Fibroblast of skin of back (primary cell): Measurements from ENCODE around the gene UPK1A.
A peak's percentile ranks its signal among the peaks of the same experiment; 100 is the strongest.
"Not testable (repeated sequence)": the region's sequence is repeated elsewhere in the genome, so short reads cannot be mapped to it uniquely, and the experiment has no call there.

Experiments used
- DNase-seq: peaks from one replicate; pipeline ENCODE4 v3.0.0-alpha.2; 2013

Gene UPK1A

GRCh38 chr19:35718345-35719041, 52.2 kb downstream of the UPK1A start:
- DNase-seq, result peak; percentile 20

- no peak for DNase-seq
Measured at GRCh38 chr19:35719402-35720162, 53.3 kb downstream of the UPK1A start.

- DNase-seq, result no peak
Measured at GRCh38 chr19:35720163-35720524, 53.8 kb downstream of the UPK1A start.

- no peak for DNase-seq
Measured at GRCh38 chr19:35720648-35721047, 54.3 kb downstream of the UPK1A start.

GRCh38 chr19:35721374-35721773, 55.1 kb downstream of the UPK1A start:
- DNase-seq, result no peak

GRCh38 chr19:35722461-35722860, 56.1 kb downstream of the UPK1A start:
- no peak for DNase-seq

- no peak for DNase-seq
Measured at GRCh38 chr19:35722897-35723296, 56.6 kb downstream of the UPK1A start.

- DNase-seq, result no peak
Measured at GRCh38 chr19:35723671-35724070, 57.4 kb downstream of the UPK1A start.

- DNase-seq, result not testable (repeated sequence)
Measured at GRCh38 chr19:35724132-35724531, 57.8 kb downstream of the UPK1A start.

GRCh38 chr19:35724560-35724959, 58.2 kb downstream of the UPK1A start:
- no peak for DNase-seq

GRCh38 chr19:35725216-35725861, 59.0 kb downstream of the UPK1A start:
- no peak for DNase-seq

GRCh38 chr19:35727053-35727955, 61.0 kb downstream of the UPK1A start:
- no peak for DNase-seq
